ENCODE results near the gene RNF4.

RNF4 gene

DNA sequence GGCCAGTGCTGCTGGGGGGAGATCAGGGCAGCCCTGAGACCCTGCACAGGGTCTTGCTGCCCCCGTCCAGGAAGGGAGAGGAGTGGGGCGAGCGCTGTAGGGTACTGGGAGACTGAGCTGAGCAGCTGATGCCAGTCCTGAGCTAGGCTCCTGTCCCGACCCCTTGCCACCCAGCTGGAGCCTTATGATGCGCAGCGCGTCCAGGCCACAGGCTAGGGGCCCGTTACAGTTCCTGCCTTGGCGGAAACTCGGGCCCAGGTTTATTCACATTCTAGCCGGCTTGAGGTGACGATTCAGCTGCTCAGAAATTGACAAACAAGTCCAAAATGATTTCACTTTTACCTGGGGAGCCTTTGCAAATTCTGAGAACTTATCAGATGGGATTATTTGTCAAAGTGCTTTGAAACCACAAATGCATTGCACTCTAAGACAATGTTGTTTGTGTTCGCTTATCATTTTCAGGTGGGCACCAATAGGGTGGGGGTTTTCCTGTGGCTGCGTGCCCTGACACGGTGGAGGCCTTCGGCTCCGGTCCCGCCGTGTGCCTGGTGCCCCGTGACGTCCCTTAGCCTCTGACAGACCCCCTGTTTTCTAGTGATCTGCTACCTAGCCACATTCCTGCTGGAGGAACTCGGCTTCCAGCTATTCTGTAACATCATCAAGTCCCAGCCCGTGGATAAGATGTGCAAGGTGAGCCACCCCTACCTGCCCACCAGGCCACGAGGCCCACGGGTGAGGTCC is 31.3 kb upstream of the RNF4 start:
- TF ChIP-seq CTCF (IDR thresholded peaks at IDR 0.05; ENCODE audit: low read depth, low read length, missing control alignments), result no peak
- no peak for DNase-seq (ENCODE audit: low read depth)
- H3K4me3 ChIP-seq (ENCODE audit: low read depth, low read length), result no peak overlapping the region

GRCh38 chr4:2438822-2439718 is 29.8 kb upstream of the RNF4 start:
- no peak for TF ChIP-seq CTCF (IDR thresholded peaks at IDR 0.05; ENCODE audit: low read depth, low read length, missing control alignments)
- no peak for DNase-seq (ENCODE audit: low read depth)
- H3K4me3 ChIP-seq (ENCODE audit: low read depth, low read length), result no peak overlapping the region

DNA sequence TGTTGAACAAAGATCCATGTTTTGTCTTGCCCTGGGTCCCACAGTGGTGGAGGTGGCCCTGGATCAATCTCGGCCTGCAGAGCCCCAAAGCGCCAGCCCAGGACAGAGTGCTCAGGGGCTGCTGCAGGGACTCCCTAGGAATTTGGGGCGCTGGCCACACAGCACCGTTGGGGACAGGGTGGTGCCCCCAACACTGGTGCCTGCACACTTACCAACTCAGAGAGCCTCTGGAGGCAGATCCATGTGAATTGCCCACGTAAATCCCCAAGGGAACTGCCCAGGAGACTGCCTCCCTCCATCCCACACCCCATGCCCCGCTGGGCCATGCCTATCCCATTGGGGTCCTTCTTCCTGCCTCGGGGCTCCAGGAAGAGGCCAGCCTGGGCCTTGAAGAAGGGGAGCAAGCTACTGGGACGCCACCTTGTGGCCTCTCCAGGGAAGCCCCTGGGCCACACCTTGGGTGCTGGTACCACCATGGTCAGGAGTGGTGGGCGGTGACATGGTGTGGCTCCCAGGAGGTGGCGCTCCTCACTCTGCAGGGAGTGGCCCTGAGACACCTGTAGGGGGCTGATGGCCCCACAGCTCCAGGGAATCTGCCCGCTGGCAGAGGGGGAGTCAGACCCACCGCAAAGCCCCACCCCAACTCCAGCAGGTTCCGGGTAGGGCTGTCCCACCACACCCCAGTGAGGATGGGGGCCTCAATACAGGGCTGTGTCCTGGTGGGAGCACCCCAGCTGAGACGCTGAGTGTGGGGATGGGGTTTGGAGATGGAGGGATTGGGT is 27.3 kb upstream of the RNF4 start:
- peak; percentile 98 for TF ChIP-seq CTCF (IDR thresholded peaks at IDR 0.05; ENCODE audit: low read depth, low read length, missing control alignments)
- H3K4me3 ChIP-seq (ENCODE audit: low read depth, low read length), result no peak overlapping the region
- DNase-seq (ENCODE audit: low read depth), result peak; percentile 74

DNA sequence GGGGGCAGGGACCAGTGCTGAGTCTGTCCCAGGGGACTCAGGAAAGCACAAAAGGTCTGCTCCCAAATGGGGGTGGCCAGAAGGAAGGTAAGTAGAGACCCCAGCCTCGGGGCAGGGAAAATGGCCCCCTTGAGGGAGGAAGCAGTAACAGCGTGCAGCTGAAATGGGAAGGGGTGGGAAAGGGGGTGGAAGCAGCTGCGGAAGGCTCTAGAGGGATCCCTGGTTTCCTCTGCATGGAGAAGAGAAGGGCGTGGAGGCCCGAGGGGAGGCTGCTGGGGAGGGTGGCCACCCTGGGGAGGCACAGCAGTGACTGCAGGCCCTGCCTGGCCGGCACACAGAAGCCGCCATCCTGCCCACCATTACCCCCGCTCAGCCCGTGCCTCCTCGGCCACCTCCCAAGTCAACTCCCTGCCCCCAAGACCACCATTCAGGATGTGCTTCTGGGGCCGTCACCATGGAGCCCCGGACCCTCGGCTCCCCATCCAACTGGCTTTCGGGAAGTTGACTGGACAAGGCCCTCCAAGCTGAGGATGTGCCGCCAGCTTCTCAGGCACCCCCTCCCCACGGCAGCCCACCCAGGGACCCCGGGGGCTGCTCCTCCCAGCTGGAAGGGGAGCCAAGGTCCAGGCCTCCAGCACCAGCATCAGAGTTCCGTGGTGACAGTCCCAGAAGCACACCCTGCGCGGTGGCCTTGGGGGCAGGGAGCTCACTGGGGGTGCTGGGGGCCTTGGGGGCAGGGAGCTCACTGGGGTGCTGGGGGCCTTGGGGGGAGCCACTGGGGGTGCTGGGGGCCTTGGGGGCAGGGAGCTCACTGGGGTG is 26.5 kb upstream of the RNF4 start:
- no peak overlapping the region for H3K4me3 ChIP-seq (ENCODE audit: low read depth, low read length)
- no peak for TF ChIP-seq CTCF (IDR thresholded peaks at IDR 0.05; ENCODE audit: low read depth, low read length, missing control alignments)

DNA sequence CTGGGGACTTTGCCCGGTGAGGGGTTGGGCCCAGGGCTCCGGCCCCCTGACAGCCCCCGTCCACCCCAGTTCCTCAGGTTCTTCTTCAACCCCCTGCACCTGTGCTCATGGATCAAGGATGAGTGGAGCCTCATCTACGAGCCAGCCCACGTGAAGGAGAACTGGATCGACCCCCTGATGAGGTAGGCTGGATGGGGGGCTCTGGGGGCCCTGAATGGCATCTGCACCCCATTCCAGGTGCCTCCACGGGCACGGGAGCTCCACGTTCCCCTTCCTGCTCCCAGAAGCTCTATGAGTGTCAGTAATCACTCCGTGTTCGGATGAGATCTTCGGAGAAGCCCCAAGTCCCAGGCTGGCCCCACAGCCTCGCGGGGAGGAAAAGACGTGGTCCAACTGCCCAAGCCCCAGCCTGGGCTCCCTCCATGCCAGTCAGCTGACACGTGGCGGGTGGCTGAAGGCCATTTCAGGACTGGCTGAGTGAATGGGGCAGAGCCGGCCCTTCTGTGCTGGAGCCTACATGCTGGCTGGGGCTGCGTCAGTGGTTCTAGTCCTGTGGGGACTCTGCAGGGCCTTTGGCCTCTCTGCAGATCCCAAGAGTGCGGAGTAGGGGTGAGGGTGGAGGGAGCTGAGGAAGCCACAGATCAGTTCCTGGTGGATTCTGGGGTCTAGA is 25.7 kb upstream of the RNF4 start:
- no peak for DNase-seq (ENCODE audit: low read depth)

More for the DNA sequence above, 26.5 kb upstream of the RNF4 start:
- no peak for DNase-seq (ENCODE audit: low read depth)

More for the DNA sequence above, 25.7 kb upstream of the RNF4 start:
- H3K4me3 ChIP-seq (ENCODE audit: low read depth, low read length), result no peak overlapping the region
- no peak for TF ChIP-seq CTCF (IDR thresholded peaks at IDR 0.05; ENCODE audit: low read depth, low read length, missing control alignments)

Data from GM12864 (cell line).